WTC11 (cell line): ENCODE measurements around the gene HLA-C. TPM values are rescaled to one million over a fixed set of nuclear protein-coding genes. Genes with fewer than 3 reads are reported as not detected.
A peak's percentile ranks its signal among the peaks of the same experiment; 100 is the strongest.

Experiments used
- ATAC-seq: fragments of 200-7000 bp; cut with Tn5 transposase; 2 replicates; pipeline ENCODE4 v1.10.0; 2021; ENCODE audit warnings: mild to moderate bottlenecking, moderate library complexity
- Bru-seq: library from RNA; stranded (reverse); fragments of 400-500 nt; gene quantifications from one replicate; lab custom pipeline; 2021; lab: Mats Ljungman, UMichigan
- CTCF ChIA-PET: fragments of 300-600 bp; sonication (Branson Sonifier 250); formaldehyde crosslinking; loops from one replicate; lab custom pipeline; 2021; ENCODE audit warnings: antibody characterized with exemption; lab: Charles Lee
- POLR2A ChIA-PET: fragments of 350-600 bp; sonication (Branson Sonifier 250); formaldehyde crosslinking; loops from one replicate; lab custom pipeline; 2021; ENCODE audit warnings: antibody characterized with exemption; lab: Charles Lee
- DNase-seq: peaks from one replicate; pipeline ENCODE4 v3.0.0; 2021; ENCODE audit warnings: low spot score
- H3K27ac Mint-ChIP-seq: 2 replicates; pipeline ENCODE4 v1.8.0; 2021; ENCODE audit warnings: mixed read lengths
- H3K27me3 Mint-ChIP-seq: 2 replicates; pipeline ENCODE4 v1.8.0; 2021; ENCODE audit warnings: low read depth, mild to moderate bottlenecking, moderate library complexity, mixed read lengths
- H3K36me3 Mint-ChIP-seq: 2 replicates; pipeline ENCODE4 v1.8.0; 2021; ENCODE audit warnings: mixed read lengths
- H3K4me1 Mint-ChIP-seq: 2 replicates; pipeline ENCODE4 v1.8.0; 2022; ENCODE audit warnings: mixed read lengths
- H3K4me3 Mint-ChIP-seq: 2 replicates; pipeline ENCODE4 v1.8.0; 2021; ENCODE audit warnings: mild to moderate bottlenecking, moderate library complexity, mixed read lengths
- H3K9me3 Mint-ChIP-seq: 2 replicates; pipeline ENCODE4 v1.8.0; 2021; ENCODE audit warnings: mixed read lengths
- ATF1 ChIP-seq: sonication (generic); formaldehyde crosslinking; IDR thresholded peaks from 2 replicates; pipeline ENCODE4 v1.8.1; 2023; ENCODE audit warnings: mild to moderate bottlenecking, moderate library complexity, missing genetic modification reagents
- FOXP1 ChIP-seq: sonication (generic); formaldehyde crosslinking; IDR thresholded peaks from 2 replicates; pipeline ENCODE4 v1.8.0; 2022; ENCODE audit warnings: missing genetic modification reagents, mild to moderate bottlenecking, moderate library complexity, borderline replicate concordance
- HMGXB4 ChIP-seq: sonication (generic); formaldehyde crosslinking; IDR thresholded peaks from 2 replicates; pipeline ENCODE4 v1.8.1; 2023; ENCODE audit warnings: mild to moderate bottlenecking, moderate library complexity, missing genetic modification reagents
- MXD4 ChIP-seq: fragments of 250-450 bp; sonication (Bioruptor Pico); IDR thresholded peaks from 2 replicates; pipeline ENCODE4 v1.8.0; 2021; ENCODE audit warnings: mild to moderate bottlenecking, moderate library complexity, borderline replicate concordance
- NFYB ChIP-seq: sonication (generic); formaldehyde crosslinking; conservative IDR thresholded peaks from 2 replicates; pipeline ENCODE4 v1.8.0; 2022; ENCODE audit warnings: low read depth, missing genetic modification reagents
- NR3C1 ChIP-seq: sonication (generic); formaldehyde crosslinking; conservative IDR thresholded peaks from 2 replicates; pipeline ENCODE4 v1.8.1; 2023; ENCODE audit warnings: low read depth, mild to moderate bottlenecking, missing genetic modification reagents
- USF2 ChIP-seq: sonication (generic); formaldehyde crosslinking; IDR thresholded peaks from 2 replicates; pipeline ENCODE4 v1.8.1; 2023; ENCODE audit warnings: mild to moderate bottlenecking, missing genetic modification reagents, moderate library complexity
- ZNF263 ChIP-seq: sonication (generic); formaldehyde crosslinking; IDR thresholded peaks from 2 replicates; pipeline ENCODE4 v1.8.1; 2022; ENCODE audit warnings: low read depth, mild to moderate bottlenecking, moderate library complexity, missing genetic modification reagents
- ZNF671 ChIP-seq: fragments of 250-450 bp; sonication (Bioruptor Pico); IDR thresholded peaks from 2 replicates; pipeline ENCODE4 v1.8.0; 2021; ENCODE audit warnings: mild to moderate bottlenecking
- long read RNA-seq, 3 experiments: library from RNA in 1 of 3; library from capped mRNA in 1 of 3; library from polyadenylated mRNA in 1 of 3; unstranded in 2 of 3; stranded (forward) in 1 of 3; transcript quantifications; one replicate each; pipeline ENCODE4 v2.0.0, GENCODE V29; 2021
- total RNA-seq: library from RNA; stranded (reverse); gene quantifications from 3 replicates; pipeline ENCODE4 v1.2.3, GENCODE V29; 2021
- TF ChIP-seq, protein P1 (sequence below): fragments of 250-450 bp; sonication (Bioruptor Pico); conservative IDR thresholded peaks from 2 replicates; pipeline ENCODE4 v1.9.0; 2021; ENCODE audit warnings: mild to moderate bottlenecking
- TF ChIP-seq, protein P2 (sequence below): fragments of 250-450 bp; sonication (Bioruptor Pico); IDR thresholded peaks from 2 replicates; pipeline ENCODE4 v1.9.0; 2021; ENCODE audit warnings: mild to moderate bottlenecking, borderline replicate concordance

Gene HLA-C
- 82.9 to 107 TPM (median 106 TPM) in 3 replicates for total RNA-seq
- percentile 80 among the genes with signal in this experiment for Bru-seq, nascent RNA
- long read RNA-seq, experiment 1, transcript HLA-C-208 (6 exons, 1,880 nt): minor isoform, 7 of 304 reads
- long read RNA-seq, experiment 1, transcript HLA-C-201 (8 exons, 1,536 nt): major isoform, 211 of 304 reads
- long read RNA-seq, experiment 1, transcript HLA-C-203 (8 exons, 1,554 nt): minor isoform, 36 of 304 reads
- long read RNA-seq, experiment 1, partial matches to known transcripts: 30 of 304 reads
- long read RNA-seq, experiment 1, other reads (novel, unspliced or antisense): 20 of 304 reads
- long read RNA-seq, experiment 2, transcript HLA-C-201 (8 exons, 1,536 nt): major isoform, 79 of 286 reads
- long read RNA-seq, experiment 2, transcript HLA-C-203 (8 exons, 1,554 nt): minor isoform, 11 of 286 reads
- long read RNA-seq, experiment 2, transcript HLA-C-208 (6 exons, 1,880 nt): minor isoform, 12 of 286 reads
- long read RNA-seq, experiment 2, partial matches to known transcripts: 82 of 286 reads
- long read RNA-seq, experiment 2, other reads (novel, unspliced or antisense): 99 of 286 reads
- long read RNA-seq, experiment 3, transcript HLA-C-203 (8 exons, 1,554 nt): minor isoform, 60 of 523 reads
- long read RNA-seq, experiment 3, transcript HLA-C-201 (8 exons, 1,536 nt): major isoform, 401 of 523 reads
- long read RNA-seq, experiment 3, partial matches to known transcripts: 19 of 523 reads
- long read RNA-seq, experiment 3, other reads (novel, unspliced or antisense): 39 of 523 reads

DNA sequence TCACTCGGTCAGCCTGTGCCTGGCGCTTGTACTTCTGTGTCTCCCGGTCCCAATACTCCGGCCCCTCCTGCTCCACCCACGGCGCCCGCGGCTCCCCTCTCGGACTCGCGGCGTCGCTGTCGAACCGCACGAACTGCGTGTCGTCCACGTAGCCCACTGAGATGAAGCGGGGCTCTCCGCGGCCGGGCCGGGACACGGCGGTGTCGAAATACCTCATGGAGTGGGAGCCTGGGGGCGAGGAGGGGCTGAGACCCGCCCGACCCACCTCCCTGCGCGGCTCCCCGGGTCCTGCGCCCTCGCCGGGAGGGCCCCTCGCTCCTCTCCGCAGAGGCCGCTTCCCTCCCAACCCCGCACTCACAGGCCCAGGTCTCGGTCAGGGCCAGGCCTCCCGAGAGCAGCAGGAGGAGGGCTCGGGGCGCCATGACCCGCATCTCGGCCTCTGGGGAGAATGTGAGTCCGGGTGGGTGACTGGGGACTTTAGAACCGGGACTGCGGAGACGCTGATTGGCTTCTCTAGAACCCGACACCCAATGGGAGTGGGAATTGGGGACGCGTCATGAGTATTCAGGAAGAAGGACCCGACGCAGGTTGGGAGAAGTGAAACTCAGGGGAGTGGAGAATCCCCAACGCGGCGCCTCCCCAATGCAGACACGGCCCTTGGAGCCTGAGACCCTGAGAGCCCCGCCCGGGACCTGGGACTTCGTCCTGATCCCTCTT lies at the start of gene HLA-C:
TSS of gene HLA-C (minus strand) at position 452 of the 717 bp plus-strand sequence. CDS start at position 431, 21 bp downstream.
- DNase-seq: peak; percentile 81
- H3K4me3 Mint-ChIP-seq: peak within 1 kb of the TSS; percentile 88
- ATAC-seq: peak; percentile 92
- ChIA-PET CTCF (interaction anchor here (1.0 kb wide), 1 partner anchor 75 kb away, joined by 4 read pairs; no protein-coding TSS in a partner anchor), POLR2A (interaction anchor here (1.2 kb wide), 1 partner anchor 22 kb away, joined by 3 read pairs; no protein-coding TSS in a partner anchor)
- H3K27me3 Mint-ChIP-seq: peaks cover 47% of the 10 kb centered on the region
- no peaks in the 10 kb centered on the region for H3K9me3 Mint-ChIP-seq
- peak within 1 kb of the TSS; percentile 87; the same call in 1 of the 2 replicates for H3K27ac Mint-ChIP-seq
- peaks cover 18% of the 10 kb centered on the region for H3K4me1 Mint-ChIP-seq
- H3K36me3 Mint-ChIP-seq: peaks cover 27% of the 10 kb centered on the region
- TF ChIP-seq NFYB (CRISPR knock-in tag) (peak; percentile 50), ZNF263 (CRISPR knock-in tag) (no peak), FOXP1 (CRISPR knock-in tag) (no peak), MXD4 (CRISPR knock-in tag) (no peak), ZNF671 (CRISPR knock-in tag) (no peak), ATF1 (CRISPR knock-in tag) (no peak)
- TF ChIP-seq, protein P1, sequence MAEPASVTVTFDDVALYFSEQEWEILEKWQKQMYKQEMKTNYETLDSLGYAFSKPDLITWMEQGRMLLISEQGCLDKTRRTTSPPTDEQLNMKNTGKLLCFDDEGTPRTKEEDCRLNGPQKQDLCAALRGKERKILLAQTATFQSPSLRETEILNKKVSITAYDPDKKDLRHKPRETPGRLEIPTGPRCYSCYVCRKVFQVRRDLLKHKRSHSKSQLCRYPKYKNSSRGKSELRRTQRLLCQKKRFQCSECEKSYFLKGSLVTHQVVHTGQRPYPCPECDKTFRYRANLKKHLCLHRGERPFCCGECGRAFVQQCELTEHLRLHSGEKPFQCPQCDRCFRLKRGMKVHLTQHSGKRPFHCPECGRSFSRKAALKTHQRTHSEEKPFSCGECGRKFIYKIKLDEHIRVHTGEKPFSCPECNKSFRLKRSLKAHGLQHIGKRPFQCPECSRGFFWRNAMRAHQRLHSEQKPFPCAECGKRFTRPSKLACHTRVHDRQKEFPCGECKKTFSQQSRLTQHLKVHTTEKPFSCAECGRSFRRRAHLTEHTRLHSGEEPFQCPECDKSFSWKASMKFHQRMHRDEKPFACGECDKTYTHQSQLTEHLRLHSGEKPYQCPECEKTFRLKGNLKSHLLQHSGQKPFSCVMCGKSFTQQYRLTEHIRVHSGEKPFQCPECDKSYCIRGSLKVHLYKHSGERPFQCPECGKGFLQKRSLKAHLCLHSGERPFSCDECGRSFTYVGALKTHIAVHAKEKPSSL (CRISPR knock-in tag): no peak

- TF ChIP-seq USF2 (CRISPR knock-in tag) (no peak), NR3C1 (CRISPR knock-in tag) (no peak), HMGXB4 (CRISPR knock-in tag) (no peak)
- TF ChIP-seq, protein P2, sequence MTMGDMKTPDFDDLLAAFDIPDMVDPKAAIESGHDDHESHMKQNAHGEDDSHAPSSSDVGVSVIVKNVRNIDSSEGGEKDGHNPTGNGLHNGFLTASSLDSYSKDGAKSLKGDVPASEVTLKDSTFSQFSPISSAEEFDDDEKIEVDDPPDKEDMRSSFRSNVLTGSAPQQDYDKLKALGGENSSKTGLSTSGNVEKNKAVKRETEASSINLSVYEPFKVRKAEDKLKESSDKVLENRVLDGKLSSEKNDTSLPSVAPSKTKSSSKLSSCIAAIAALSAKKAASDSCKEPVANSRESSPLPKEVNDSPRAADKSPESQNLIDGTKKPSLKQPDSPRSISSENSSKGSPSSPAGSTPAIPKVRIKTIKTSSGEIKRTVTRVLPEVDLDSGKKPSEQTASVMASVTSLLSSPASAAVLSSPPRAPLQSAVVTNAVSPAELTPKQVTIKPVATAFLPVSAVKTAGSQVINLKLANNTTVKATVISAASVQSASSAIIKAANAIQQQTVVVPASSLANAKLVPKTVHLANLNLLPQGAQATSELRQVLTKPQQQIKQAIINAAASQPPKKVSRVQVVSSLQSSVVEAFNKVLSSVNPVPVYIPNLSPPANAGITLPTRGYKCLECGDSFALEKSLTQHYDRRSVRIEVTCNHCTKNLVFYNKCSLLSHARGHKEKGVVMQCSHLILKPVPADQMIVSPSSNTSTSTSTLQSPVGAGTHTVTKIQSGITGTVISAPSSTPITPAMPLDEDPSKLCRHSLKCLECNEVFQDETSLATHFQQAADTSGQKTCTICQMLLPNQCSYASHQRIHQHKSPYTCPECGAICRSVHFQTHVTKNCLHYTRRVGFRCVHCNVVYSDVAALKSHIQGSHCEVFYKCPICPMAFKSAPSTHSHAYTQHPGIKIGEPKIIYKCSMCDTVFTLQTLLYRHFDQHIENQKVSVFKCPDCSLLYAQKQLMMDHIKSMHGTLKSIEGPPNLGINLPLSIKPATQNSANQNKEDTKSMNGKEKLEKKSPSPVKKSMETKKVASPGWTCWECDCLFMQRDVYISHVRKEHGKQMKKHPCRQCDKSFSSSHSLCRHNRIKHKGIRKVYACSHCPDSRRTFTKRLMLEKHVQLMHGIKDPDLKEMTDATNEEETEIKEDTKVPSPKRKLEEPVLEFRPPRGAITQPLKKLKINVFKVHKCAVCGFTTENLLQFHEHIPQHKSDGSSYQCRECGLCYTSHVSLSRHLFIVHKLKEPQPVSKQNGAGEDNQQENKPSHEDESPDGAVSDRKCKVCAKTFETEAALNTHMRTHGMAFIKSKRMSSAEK (CRISPR knock-in tag): no peak
- Mint-ChIP-seq H3K36me3 (peaks cover 3% of the 10 kb centered on the region; the same call in 1 of the 2 replicates), H3K27me3 (peaks cover 6% of the 10 kb centered on the region; the same call in 1 of the 2 replicates), H3K4me3 (no peak overlapping the region), H3K9me3 (peaks cover 11% of the 10 kb centered on the region; the same call in 1 of the 2 replicates), H3K4me1 (no peaks in the 10 kb centered on the region), H3K27ac (no peak overlapping the region)
- no peak for DNase-seq
- ChIA-PET POLR2A (no interaction called here), CTCF (interaction anchor here (0.8 to 2.3 kb wide), 3 partner anchors 24 to 125 kb away, joined by 3 to 10 read pairs (median 3); no protein-coding TSS in a partner anchor)
- no peak for ATAC-seq
Measured at GRCh38 chr6:31321005-31321707, 49.3 kb upstream of the HLA-C start.
